Endodermal cell (in vitro differentiated cells): ENCODE results near the gene CIC. TPM values are rescaled to one million over a fixed set of nuclear protein-coding genes. Genes with fewer than 3 reads are reported as not detected.
A peak's percentile ranks its signal among the peaks of the same experiment; 100 is the strongest.

Experiments used
- DNase-seq: peaks from one replicate; pipeline ENCODE4 v3.0.0-alpha.2; 2017
- H3K27ac ChIP-seq: 2 replicates; pipeline ENCODE4 v1.5.1; 2013; ENCODE audit warnings: mild to moderate bottlenecking, low read depth, low read length, moderate library complexity
- H3K27me3 ChIP-seq: 2 replicates; pipeline ENCODE4 v1.6.1; 2013; ENCODE audit warnings: mild to moderate bottlenecking, low read length, moderate library complexity; ENCODE audit not compliant: insufficient read depth, control insufficient read depth, poor library complexity, severe bottlenecking
- H3K36me3 ChIP-seq: 2 replicates; pipeline ENCODE4 v1.7.0; 2013; ENCODE audit warnings: mild to moderate bottlenecking, low read length, moderate library complexity; ENCODE audit not compliant: control insufficient read depth, insufficient read depth
- H3K4me1 ChIP-seq: one replicate; pipeline ENCODE4 v1.7.0; 2013; ENCODE audit warnings: low read length; ENCODE audit not compliant: control insufficient read depth, insufficient read depth
- H3K4me3 ChIP-seq: 2 replicates; pipeline ENCODE4 v1.5.1; 2013; ENCODE audit warnings: mild to moderate bottlenecking, low read length, moderate library complexity
- H3K9ac ChIP-seq: 2 replicates; pipeline ENCODE4 v1.6.1; 2013; ENCODE audit warnings: mild to moderate bottlenecking, low read length, moderate library complexity; ENCODE audit not compliant: poor library complexity, severe bottlenecking; ENCODE audit errors: extremely low read depth
- H3K9me3 ChIP-seq: 2 replicates; pipeline ENCODE4 v1.6.1; 2013; ENCODE audit warnings: mild to moderate bottlenecking, low read length, moderate library complexity; ENCODE audit not compliant: control insufficient read depth
- H3K27ac Mint-ChIP-seq: 2 replicates; pipeline ENCODE4 v1.8.0; 2020; ENCODE audit warnings: mixed read lengths
- H3K27me3 Mint-ChIP-seq: 2 replicates; pipeline ENCODE4 v1.8.0; 2021; ENCODE audit warnings: mild to moderate bottlenecking, mixed read lengths; ENCODE audit not compliant: insufficient read depth
- H3K36me3 Mint-ChIP-seq: 2 replicates; pipeline ENCODE4 v1.8.0; 2020; ENCODE audit warnings: low read depth, mixed read lengths
- H3K4me1 Mint-ChIP-seq: 2 replicates; pipeline ENCODE4 v1.8.0; 2020; ENCODE audit warnings: mixed read lengths
- H3K4me3 Mint-ChIP-seq: 2 replicates; pipeline ENCODE4 v1.8.0; 2020; ENCODE audit warnings: mild to moderate bottlenecking, moderate library complexity, mixed read lengths
- H3K9me3 Mint-ChIP-seq: 2 replicates; pipeline ENCODE4 v1.8.0; 2020; ENCODE audit warnings: mild to moderate bottlenecking, mixed read lengths
- CTCF ChIP-seq: fragments of 200-600 bp; sonication (generic); conservative IDR thresholded peaks from 2 replicates; pipeline ENCODE4 v1.5.0; 2021; ENCODE audit warnings: antibody characterized with exemption, mild to moderate bottlenecking
- WGBS, 2 experiments: methylation state at CpG; one replicate each; pipeline versions ENCODE4 v1.1.5 to v1.1.7; 2013; ENCODE audit warnings: missing lambda C conversion rate in 2 of 2, mixed read lengths in 1 of 2; ENCODE audit not compliant: insufficient coverage in 1 of 2, insufficient read length in 1 of 2; 5-methylcytosine and 5-hydroxymethylcytosine counted together
- total RNA-seq, 2 donors: library from RNA; stranded (reverse); fragmentation: NEBNext Ultra II Directional in 1 of 2; extraction: Animal tissue kit (Norgen Biotek cat#: 25700) in 1 of 2; gene quantifications; 2 replicates in 1 of 2; 3 replicates in 1 of 2; pipeline ENCODE4 v1.2.1, GENCODE V29; 2021

CIC gene
- total RNA-seq, 2 donors from 2014 or later: 48.6 to 57.6 TPM

DNA sequence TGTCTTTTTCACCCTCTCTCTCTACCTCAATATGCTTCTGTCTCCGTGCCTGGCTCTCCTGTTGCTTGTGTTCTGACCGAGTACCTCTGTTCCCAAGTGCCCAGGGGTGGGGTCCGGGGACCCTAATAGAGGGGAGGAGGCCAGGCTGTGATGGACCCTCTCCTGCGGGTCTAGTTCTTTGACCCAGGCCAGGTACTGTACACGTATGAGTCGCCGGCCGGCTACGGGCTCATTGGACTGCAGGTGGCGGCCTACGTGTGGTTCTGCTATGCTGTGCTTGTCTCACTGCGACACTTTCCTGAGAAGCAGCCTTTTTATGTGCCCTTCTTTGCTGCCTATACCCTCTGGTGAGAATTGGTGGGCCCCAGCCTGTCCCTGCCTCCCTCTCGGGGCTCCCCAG lies 48.5 kb downstream of the CIC start:
- Histone ChIP-seq H3K27me3 (peaks cover 46% of the 10 kb centered on the region), H3K9ac (no peak overlapping the region), H3K27ac (no peak overlapping the region), H3K36me3 (no peaks in the 10 kb centered on the region), H3K4me3 (no peak overlapping the region), H3K4me1 (no peaks in the 10 kb centered on the region), H3K9me3 (no peaks in the 10 kb centered on the region)
- 74 to 83% methylated on average over 4 to 13 of the region's 13 CpGs for WGBS, 2 experiments
- H3K36me3 Mint-ChIP-seq: no peaks in the 10 kb centered on the region
- no peak for DNase-seq
- no peak overlapping the region for H3K27ac Mint-ChIP-seq
- no peak for TF ChIP-seq CTCF
- peaks cover 5% of the 10 kb centered on the region for H3K4me1 Mint-ChIP-seq
- H3K4me3 Mint-ChIP-seq: no peak overlapping the region
- no peaks in the 10 kb centered on the region for H3K9me3 Mint-ChIP-seq
- H3K27me3 Mint-ChIP-seq: peaks cover 68% of the 10 kb centered on the region

- Mint-ChIP-seq H3K27me3 (peaks cover 57% of the 10 kb centered on the region), H3K36me3 (no peaks in the 10 kb centered on the region), H3K4me1 (peaks cover 3% of the 10 kb centered on the region), H3K4me3 (no peak overlapping the region), H3K27ac (no peak overlapping the region), H3K9me3 (no peaks in the 10 kb centered on the region)
- Histone ChIP-seq H3K27ac (no peak overlapping the region), H3K9ac (no peak overlapping the region), H3K27me3 (peaks cover 49% of the 10 kb centered on the region), H3K4me3 (no peak overlapping the region), H3K9me3 (no peaks in the 10 kb centered on the region), H3K4me1 (no peaks in the 10 kb centered on the region), H3K36me3 (no peaks in the 10 kb centered on the region)
- 85 to 91% methylated on average over 7 to 9 of the region's 9 CpGs for WGBS, 2 experiments
- no peak for TF ChIP-seq CTCF
- no peak for DNase-seq
Measured at GRCh38 chr19:42322305-42322704, 53.3 kb downstream of the CIC start.

GRCh38 chr19:42323473-42323851 lies 54.4 kb downstream of the CIC start:
- H3K36me3 ChIP-seq: no peaks in the 10 kb centered on the region
- Mint-ChIP-seq H3K27ac (no peak overlapping the region), H3K9me3 (no peaks in the 10 kb centered on the region), H3K4me1 (peaks cover 3% of the 10 kb centered on the region), H3K27me3 (peaks cover 55% of the 10 kb centered on the region), H3K36me3 (no peaks in the 10 kb centered on the region), H3K4me3 (peak overlapping the region; percentile 44)
- H3K27ac ChIP-seq: no peak overlapping the region
- no peak for TF ChIP-seq CTCF
- WGBS, 2 experiments: 20 to 25% methylated on average over 21 to 29 of the region's 29 CpGs
- DNase-seq: peak; percentile 82
- no peak overlapping the region for H3K9ac ChIP-seq
- H3K4me1 ChIP-seq: no peaks in the 10 kb centered on the region
- no peak overlapping the region for H3K4me3 ChIP-seq
- H3K27me3 ChIP-seq: peaks cover 49% of the 10 kb centered on the region
- no peaks in the 10 kb centered on the region for H3K9me3 ChIP-seq
